ENCODE measurements around the gene ISM1.

GRCh38 chr20:13205848-13206434 lies 15.1 kb upstream of the ISM1 start:
- TF ChIP-seq CTCF (IDR thresholded peaks at IDR 0.05; ENCODE audit: borderline replicate concordance, extremely low read depth, low read length, poor library complexity, severe bottlenecking) (no peak), EZH2 (IDR thresholded peaks at IDR 0.05; ENCODE audit: borderline replicate concordance, low read depth, low read length, severe bottlenecking) (no peak)
